ENCODE measurements around the gene TMEM9.
A peak's percentile ranks its signal among the peaks of the same experiment; 100 is the strongest.

The TMEM9 gene

DNA sequence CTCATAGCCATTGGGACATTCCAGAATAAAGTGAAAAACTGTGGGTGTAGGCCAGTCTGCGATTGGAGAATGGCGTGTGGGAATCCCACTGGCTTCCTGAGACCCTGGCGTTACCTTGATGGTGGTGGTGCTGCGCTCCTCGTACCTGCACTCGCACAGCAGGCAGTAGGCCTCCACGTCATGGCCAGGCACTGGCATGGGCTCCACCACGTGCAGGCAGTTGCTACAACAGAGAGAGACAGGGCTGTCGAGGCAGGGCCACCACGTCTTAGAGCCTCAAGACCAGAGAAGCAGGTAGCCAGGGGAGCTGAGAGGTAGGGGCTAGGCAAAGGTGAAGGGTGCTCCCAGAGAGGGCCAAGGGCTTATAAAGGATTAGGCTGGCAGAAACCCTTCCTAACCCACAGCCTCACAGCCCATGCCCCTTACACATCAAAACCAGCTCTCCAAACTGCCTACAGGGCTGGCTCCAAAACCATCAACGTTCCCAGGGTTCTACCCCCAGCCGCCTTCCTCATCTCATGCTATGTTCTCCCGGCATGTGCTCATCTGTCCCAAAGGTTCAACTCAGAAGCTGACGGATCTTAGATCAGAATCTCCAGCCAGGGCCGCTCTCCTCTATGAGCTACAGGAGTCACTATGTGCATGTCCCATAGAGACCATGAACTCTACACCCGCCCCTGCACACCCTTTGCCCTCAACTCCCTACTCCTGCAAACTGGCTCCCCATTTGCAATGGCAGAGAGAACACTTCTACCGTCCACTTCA is 7.5 kb downstream of the TMEM9 start:
- no peak overlapping the region for H3K4me3 ChIP-seq
- no peak overlapping the region for H3K27ac ChIP-seq
- peak; percentile 24 for DNase-seq (ENCODE audit: low spot score)
- TF ChIP-seq, protein P1, sequence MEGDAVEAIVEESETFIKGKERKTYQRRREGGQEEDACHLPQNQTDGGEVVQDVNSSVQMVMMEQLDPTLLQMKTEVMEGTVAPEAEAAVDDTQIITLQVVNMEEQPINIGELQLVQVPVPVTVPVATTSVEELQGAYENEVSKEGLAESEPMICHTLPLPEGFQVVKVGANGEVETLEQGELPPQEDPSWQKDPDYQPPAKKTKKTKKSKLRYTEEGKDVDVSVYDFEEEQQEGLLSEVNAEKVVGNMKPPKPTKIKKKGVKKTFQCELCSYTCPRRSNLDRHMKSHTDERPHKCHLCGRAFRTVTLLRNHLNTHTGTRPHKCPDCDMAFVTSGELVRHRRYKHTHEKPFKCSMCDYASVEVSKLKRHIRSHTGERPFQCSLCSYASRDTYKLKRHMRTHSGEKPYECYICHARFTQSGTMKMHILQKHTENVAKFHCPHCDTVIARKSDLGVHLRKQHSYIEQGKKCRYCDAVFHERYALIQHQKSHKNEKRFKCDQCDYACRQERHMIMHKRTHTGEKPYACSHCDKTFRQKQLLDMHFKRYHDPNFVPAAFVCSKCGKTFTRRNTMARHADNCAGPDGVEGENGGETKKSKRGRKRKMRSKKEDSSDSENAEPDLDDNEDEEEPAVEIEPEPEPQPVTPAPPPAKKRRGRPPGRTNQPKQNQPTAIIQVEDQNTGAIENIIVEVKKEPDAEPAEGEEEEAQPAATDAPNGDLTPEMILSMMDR (IDR thresholded peaks at IDR 0.05) = no peak

DNA sequence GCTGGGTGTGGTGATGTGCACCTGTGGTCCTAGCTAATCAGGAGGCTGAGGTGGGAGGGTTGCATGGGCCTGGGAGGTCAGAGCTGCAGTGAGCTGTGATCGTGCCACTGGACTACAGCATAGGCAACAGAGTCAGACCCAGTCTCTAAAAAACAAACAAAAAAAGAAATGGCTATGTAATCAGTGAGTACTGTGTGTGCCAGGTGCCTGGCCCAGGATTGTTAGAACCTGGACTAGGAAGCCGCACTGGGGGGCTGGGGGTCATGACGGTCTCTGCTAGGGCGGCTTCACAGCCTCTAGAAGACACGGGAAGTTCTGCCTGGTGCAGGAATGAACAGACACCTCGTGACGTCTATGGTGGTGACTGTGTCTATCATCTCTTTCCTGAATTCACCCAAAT is 8.5 kb downstream of the TMEM9 start:
- H3K27ac ChIP-seq = no peak overlapping the region
- DNase-seq (ENCODE audit: low spot score) = no peak
- no peak overlapping the region for H3K4me3 ChIP-seq
- TF ChIP-seq, protein P1 (IDR thresholded peaks at IDR 0.05) = no peak

DNA sequence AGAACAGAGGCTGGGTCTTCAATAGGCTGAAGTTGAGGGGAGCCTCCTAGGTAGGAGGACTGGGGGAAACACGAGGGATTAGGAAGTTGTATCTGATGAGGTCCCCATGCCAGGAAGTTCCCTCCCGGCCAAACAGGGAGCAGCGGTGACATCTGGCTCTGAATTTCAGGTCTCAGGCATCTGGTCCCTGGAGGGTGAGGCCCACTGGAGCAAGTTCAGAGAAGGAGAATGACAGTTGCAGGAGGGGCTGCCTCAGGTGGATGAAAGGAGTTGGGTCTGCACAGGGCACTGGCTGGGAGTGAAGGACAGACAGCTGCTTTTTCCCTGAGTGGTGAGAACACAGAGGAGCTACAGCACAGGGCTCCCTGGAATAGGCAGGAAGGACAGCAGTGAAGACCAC is 9.1 kb downstream of the TMEM9 start:
- no peak for DNase-seq (ENCODE audit: low spot score)
- H3K27ac ChIP-seq = no peak overlapping the region
- no peak overlapping the region for H3K4me3 ChIP-seq
- TF ChIP-seq, protein P1 (IDR thresholded peaks at IDR 0.05) = no peak

DNA sequence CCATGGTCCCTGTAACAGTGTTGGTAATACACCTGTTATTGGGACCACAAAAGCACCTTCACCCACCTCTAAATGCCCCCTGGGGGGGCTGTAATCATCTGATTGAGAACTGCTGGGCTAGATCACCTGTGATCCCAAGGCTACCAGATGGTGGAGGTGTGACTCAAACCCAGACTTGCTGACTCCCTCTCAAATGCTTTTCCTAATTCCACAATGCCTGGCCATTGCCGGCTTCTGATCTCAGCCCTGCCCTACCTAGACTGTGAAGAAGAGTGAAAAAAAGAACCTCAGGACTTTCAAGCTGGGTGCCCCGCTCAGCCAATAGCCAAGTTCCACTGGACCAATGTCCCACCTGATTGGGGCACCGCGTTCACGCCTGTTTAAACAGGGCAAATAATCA is 9.6 kb downstream of the TMEM9 start:
- no peak overlapping the region for H3K4me3 ChIP-seq
- no peak overlapping the region for H3K27ac ChIP-seq
- TF ChIP-seq, protein P1 (IDR thresholded peaks at IDR 0.05) = no peak
- DNase-seq (ENCODE audit: low spot score) = no peak

DNA sequence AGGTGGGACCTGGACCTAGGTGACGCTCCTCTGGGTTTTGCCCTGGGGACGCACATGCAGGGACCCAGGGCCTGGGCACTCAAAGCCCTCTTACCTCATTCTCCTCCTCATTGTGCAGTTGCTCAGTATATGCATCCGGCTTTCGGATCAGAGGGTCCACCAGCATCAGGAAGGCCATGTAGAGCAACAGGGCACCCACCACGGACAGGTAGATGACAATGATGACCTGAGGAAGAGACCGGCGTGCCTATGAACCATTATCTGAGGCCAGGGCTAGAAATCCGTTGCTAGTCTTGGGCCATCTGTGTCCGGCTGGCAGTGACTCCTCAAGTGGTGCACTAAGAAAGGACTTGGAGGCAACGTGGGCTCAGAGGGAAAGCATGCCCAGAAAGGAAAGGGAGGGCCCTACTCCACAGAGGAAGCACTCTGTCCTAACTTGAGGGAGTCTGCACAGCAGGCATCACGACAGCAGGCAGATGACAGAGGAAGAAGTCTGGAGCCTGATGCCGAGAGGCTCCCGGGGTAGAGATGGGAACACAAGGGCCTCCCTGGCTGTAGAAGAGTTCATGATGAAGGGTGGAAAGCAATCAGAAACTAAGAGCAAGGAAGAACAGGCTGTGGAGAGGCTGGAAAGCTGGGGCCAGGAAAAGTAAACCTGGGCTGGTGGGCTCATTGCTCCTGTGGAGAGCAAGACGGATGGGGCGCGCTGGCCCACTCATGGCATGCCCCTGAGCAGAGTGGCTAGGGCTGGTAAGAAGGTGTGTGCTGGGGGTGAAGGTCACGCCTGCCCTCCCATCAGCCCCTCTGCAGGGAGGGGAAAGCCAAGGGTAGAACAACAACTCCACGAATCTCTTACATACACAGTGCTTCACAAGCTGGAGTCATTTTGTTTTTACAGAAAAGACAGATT is 10.3 kb downstream of the TMEM9 start:
- Histone ChIP-seq H3K27ac (no peak overlapping the region), H3K4me3 (no peak overlapping the region)
- TF ChIP-seq, protein P1 (IDR thresholded peaks at IDR 0.05) = no peak
- no peak for DNase-seq (ENCODE audit: low spot score)

DNA sequence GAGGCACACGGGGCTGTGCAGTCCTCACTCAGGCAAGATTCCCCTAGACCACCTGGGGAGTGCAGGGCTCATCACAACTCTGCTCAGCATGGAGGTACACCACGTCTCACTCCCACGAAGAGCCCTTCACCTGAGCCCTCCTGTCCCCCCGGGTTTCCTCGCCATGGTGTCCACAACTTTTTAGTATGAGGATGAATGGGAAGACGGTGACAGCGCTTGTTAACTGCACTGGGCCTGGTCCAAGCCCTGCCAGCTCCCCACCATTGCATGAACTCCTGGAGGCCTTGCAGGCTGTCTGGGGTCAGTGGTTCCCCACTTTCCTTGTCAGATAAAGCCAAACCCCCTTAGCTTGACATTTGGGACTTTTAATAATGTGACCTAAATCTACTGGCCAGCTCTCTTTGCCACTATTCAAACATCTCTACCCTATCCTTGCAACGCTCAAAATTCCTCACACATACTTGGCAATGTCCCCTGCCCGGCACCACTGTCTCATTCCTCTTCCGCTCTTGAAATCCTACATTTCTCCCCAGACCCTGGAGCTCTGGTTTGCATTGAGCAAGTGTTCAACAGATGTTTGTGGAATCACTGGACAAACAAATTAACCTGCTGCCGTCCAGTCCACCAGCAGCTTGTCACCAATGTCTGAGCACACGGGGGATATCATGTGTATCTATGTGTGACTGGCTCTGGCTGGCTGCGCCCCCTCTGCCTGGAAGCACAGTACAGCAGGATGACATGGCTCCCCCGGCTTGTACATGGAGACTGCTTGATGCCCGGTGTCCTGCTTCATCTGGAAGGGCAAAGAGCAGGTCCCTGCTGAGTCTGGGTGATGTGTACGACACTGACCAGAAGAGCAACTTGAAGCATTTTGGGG is 11.2 kb downstream of the TMEM9 start:
- H3K4me3 ChIP-seq = no peak overlapping the region

More for the DNA sequence above, 11.2 kb downstream of the TMEM9 start:
- DNase-seq (ENCODE audit: low spot score) = no peak
- peak overlapping the region in 1 of 2 donors; percentile 18 for H3K27ac ChIP-seq
- TF ChIP-seq, protein P1 (IDR thresholded peaks at IDR 0.05) = no peak

Data from coronary artery (tissue), 2 donors.